ENCODE measurements around the gene CDHR5.

Gene CDHR5

GRCh38 chr11:603154-603553 is 21.6 kb downstream of the CDHR5 start:
- Histone ChIP-seq H3K79me2 (no peaks in the 10 kb centered on the region), H3K4me3 (ENCODE audit: low read depth, low read length) (no peak overlapping the region), H3K27ac (no peak overlapping the region), H3K9me3 (ENCODE audit: control insufficient read depth, low read length) (no peaks in the 10 kb centered on the region), H3K4me2 (ENCODE audit: low read length) (no peak overlapping the region), H3K36me3 (ENCODE audit: control insufficient read depth, insufficient read depth, low read length) (no peaks in the 10 kb centered on the region), H2AFZ (no peak overlapping the region), H3K9ac (no peak overlapping the region), H3K27me3 (ENCODE audit: control insufficient read depth, insufficient read depth, low read length) (no peaks in the 10 kb centered on the region), H3K4me1 (no peaks in the 10 kb centered on the region)
- no peak for TF ChIP-seq CTCF (IDR thresholded peaks at IDR 0.05)

- H3K4me1 ChIP-seq, result no peaks in the 10 kb centered on the region
- H3K79me2 ChIP-seq, result no peaks in the 10 kb centered on the region
- no peak overlapping the region for H3K27ac ChIP-seq
- H3K4me3 ChIP-seq (ENCODE audit: low read depth, low read length), result no peak overlapping the region
- no peak overlapping the region for H2AFZ ChIP-seq
- H3K9me3 ChIP-seq (ENCODE audit: control insufficient read depth, low read length), result no peaks in the 10 kb centered on the region
- TF ChIP-seq CTCF (IDR thresholded peaks at IDR 0.05), result no peak
- no peak overlapping the region for H3K4me2 ChIP-seq (ENCODE audit: low read length)
- H3K27me3 ChIP-seq (ENCODE audit: control insufficient read depth, insufficient read depth, low read length), result no peaks in the 10 kb centered on the region
- H3K9ac ChIP-seq, result no peak overlapping the region
- H3K36me3 ChIP-seq (ENCODE audit: control insufficient read depth, insufficient read depth, low read length), result no peaks in the 10 kb centered on the region
These were observed 23.0 kb downstream of the CDHR5 start for GRCh38 chr11:601573-602245.

- H3K9me3 ChIP-seq (ENCODE audit: control insufficient read depth, low read length), result no peaks in the 10 kb centered on the region
- H3K9ac ChIP-seq, result no peak overlapping the region
- no peak overlapping the region for H2AFZ ChIP-seq
- H3K4me2 ChIP-seq (ENCODE audit: low read length), result no peak overlapping the region
- peaks cover 2% of the 10 kb centered on the region for H3K79me2 ChIP-seq
- no peak for TF ChIP-seq CTCF (IDR thresholded peaks at IDR 0.05)
- H3K36me3 ChIP-seq (ENCODE audit: control insufficient read depth, insufficient read depth, low read length), result no peaks in the 10 kb centered on the region
- no peaks in the 10 kb centered on the region for H3K4me1 ChIP-seq
- no peak overlapping the region for H3K27ac ChIP-seq
- H3K4me3 ChIP-seq (ENCODE audit: low read depth, low read length), result no peak overlapping the region
- no peaks in the 10 kb centered on the region for H3K27me3 ChIP-seq (ENCODE audit: control insufficient read depth, insufficient read depth, low read length)
These were observed 26.6 kb downstream of the CDHR5 start for GRCh38 chr11:598005-598680.

- H3K27me3 ChIP-seq (ENCODE audit: control insufficient read depth, insufficient read depth, low read length), result no peaks in the 10 kb centered on the region
- H3K27ac ChIP-seq, result no peak overlapping the region
- no peaks in the 10 kb centered on the region for H3K9me3 ChIP-seq (ENCODE audit: control insufficient read depth, low read length)
- H3K4me2 ChIP-seq (ENCODE audit: low read length), result no peak overlapping the region
- H2AFZ ChIP-seq, result no peak overlapping the region
- H3K36me3 ChIP-seq (ENCODE audit: control insufficient read depth, insufficient read depth, low read length), result no peaks in the 10 kb centered on the region
- no peak for TF ChIP-seq CTCF (IDR thresholded peaks at IDR 0.05)
- H3K4me3 ChIP-seq (ENCODE audit: low read depth, low read length), result no peak overlapping the region
- H3K9ac ChIP-seq, result no peak overlapping the region
- peaks cover 2% of the 10 kb centered on the region for H3K79me2 ChIP-seq
- H3K4me1 ChIP-seq, result no peaks in the 10 kb centered on the region
These were observed 27.5 kb downstream of the CDHR5 start for GRCh38 chr11:597166-597725.
